Occipital lobe (tissue), 2 donors: Measurements from ENCODE around the gene TFF1. TPM values are rescaled to one million over a fixed set of nuclear protein-coding genes. Genes with fewer than 3 reads are reported as not detected.

Experiments
- DNase-seq: peaks from one replicate; lab custom pipeline; 2025; lab: John Stamatoyannopoulos, UW
- total RNA-seq: library from RNA; depleted of rRNA; stranded (reverse); fragments of >200 nt; gene quantifications from one replicate; pipeline ENCODE4 v1.2.3, GENCODE V29; 2014

The TFF1 gene
- total RNA-seq, 1 donor from 2014 or later, result not detected

DNA sequence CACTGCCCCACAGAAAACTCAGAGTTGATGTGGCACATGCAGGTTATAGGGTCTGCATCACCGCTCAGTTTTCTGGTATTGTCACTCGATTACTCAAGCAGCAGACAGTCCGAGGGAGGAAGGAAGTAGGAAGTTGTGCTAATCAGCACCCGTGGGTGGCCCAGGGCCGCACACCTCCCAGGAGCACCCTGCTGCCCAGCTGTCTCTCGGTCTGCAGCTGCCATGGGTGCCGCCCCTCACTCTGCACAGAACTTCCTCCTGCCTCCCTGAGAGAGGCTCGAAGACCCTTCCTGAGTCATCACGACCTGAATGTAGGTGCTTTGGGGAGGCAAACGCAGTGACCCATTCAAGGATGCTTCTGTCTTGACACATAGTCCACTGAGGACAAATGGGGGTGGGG lies 47.0 kb downstream of the TFF1 start:
- DNase-seq, result no peak

DNA sequence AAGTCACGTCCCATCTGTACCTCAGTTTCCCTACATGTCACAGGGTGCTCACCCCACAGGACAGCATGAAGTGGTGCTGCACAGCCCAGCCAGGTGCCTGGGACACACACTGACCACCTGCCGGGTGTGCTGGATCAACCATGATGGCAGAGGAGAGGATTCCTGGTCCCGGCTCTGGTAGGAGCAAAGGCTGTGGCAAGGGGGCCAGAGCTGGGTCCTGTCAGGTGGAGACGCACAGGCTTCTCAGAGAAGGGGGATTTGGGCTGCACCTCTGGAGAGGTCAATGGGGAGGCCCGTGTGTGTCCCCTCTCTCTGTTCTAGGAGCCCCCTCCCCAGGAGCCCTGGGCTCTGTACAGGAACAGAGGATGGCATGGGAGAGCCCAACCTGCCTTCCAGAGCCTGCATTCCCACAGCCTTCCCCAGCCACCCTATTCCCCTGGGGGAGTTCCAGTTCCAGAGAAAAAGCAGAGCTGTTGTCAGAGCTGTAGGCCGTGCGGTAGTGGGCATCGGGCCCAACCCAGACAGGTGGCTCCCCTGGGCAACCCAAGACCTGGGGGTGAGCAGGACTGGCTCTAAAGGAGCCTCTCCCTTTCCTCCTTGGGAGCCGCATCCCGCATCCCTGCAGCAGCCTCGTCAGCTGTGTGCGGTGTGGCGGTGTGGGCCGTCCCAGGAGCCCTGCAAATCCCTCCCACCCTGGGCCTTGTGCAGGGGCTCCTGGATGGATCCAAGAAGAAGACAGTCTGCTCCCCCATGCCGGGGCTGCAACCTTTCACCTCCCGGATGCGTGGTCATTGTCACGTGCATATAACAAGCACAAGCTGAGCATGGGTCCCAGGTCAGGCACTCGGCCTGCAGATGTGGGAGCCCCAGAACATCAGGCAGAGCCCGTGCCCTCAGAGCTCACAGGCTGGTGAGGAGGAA lies 48.2 kb downstream of the TFF1 start:
- no peak for DNase-seq

DNA sequence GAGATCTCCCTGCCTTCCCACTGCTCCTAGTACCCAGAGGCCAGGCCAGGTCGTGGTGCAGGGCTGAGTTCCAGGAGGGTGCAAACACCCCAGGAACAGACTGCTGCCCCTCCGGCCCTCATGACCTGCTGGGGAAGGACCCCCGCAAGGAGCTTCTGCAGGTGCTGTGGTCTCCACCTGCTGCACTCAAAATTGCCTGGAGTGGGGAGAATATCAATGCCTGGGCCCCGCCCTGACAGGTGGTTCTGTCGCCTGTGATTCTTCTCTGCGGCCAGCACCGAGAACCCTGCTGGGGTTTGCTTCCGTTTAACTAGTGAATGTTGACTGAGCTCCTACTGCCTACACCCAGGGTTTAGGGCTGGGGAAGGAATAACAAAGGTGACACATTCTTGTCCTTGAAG lies 49.0 kb downstream of the TFF1 start:
- no peak for DNase-seq

DNA sequence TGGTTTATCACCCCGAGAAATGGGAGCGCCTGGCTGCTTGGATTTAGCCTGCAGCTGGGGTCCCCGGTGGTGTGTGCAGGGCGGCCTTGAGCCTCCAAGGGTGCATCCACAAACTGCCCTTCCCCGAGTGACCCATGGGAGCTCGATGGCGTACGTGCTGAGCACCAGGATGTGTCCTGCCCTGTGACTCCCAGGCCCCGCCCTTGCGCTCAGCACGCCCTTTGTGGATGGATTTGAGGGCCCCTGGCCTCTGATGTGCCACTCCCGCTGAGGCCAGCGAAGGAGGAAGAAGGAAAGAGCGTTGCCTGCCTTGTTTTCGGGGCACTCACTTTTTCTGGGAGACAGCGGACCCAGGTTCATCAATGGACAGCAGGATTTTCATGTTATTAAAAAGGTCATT lies 49.4 kb downstream of the TFF1 start:
- DNase-seq, result no peak

DNA sequence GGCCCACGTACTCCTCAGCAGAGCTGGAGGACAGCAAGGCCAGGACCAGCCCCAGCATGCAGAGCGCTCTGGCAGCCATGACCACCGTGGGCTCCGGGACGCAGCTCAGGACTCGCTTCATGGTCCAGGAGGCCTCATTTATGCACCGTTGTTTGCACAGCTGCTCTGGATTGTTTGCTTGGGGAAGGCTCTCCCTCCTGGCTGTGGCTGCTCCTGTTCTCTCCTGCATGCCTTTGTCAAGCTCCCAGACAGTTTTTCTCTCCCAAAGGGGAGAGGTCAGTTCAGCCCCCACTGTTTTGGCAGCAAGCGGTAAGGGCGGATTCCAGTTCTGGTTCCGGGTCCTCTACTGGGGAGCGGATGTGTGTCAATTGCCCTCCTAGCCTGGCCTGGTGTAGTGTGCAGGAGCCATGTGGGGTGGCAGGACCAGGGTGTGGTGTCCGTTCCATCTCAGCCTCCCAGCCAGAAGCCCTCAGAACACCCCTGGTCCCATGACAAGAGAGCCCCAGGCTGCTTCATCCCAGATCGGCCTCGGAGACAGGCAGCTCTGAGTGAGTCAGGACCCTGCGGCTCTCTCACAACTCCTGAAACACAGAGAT lies 50.9 kb downstream of the TFF1 start, which contains the start of gene TFF3:
TSS of gene TFF3 (minus strand) at position 114 of the 596 bp plus-strand sequence. CDS start at position 79, 35 bp downstream.
- DNase-seq, result no peak

DNA sequence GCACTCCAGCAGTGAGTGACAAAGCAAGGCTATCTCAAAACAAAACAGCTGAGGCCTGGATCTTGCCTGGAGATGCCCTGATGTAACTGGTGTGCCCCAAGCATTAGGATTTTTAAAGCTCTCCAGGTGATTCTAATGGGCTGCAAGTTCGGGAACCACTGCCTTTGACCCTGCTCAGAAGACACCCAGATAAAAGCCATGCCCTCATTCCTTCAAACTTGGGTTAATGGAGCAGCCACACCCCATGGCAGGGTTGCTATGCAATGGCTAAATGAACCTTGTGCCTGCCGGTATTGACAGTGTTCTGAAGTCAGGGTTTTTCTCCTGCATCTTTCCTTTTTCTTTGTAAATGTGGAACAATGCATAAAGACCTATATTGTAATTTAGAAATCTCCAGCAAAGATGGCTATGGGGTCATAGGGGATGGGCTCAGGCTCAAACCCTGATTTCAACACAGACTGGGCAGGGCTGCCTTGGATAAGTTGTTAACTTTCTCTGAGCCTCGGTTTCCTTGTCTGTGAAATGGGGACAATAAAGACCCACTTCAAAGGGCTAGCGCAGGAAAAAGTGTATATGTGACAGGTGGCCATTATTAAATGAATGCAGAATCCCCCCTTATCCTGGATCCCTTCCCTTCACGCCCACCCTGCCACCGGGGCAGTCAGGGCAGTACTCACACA lies 51.6 kb downstream of the TFF1 start:
- DNase-seq, result no peak

DNA sequence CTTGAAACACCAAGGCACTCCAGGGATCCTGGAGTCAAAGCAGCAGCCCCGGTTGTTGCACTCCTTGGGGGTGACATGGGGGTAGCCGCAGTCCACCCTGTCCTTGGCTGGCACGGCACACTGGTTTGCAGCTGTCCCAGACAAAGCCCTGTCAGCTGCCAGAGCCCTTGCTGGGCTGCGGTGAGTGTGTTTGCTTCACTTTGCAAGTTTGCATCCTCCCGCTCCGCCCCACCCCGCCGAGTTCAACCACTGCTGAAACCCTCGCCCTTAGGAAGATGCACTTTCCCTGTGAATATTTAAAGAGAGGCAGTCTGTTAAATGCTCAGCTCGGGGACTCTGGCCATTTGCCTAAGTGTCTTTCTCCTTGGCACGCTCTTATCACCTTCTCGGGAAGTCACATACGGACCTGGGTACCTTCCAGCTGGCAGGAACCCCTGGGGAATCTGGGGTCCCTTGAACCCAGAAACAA lies 52.8 kb downstream of the TFF1 start:
- no peak for DNase-seq

DNA sequence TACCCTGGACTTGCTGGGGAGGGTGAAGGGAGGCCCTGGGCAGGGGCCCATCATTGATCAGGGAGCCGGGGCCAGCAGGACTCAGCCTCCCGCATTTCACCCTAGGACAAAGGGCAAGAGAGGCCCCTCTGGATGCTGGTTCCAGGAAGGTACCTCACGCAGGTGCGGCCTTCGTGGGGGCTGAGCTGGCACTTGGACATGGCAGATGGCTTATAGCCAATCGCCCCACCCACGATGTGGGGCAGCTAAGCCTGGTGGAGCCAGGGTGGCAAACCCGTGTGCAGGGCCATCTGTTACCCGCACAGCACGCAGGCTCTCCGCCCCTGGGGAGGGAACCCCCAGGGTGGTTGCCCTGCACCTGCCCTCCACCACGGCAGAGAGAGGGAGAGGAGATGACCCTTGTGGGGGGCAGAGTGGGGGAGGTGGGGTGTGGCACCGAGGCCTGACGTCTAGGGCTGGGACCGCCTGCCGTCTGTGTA lies 53.7 kb downstream of the TFF1 start:
- no peak for DNase-seq

Other genes with a start within 250 kb of the TFF1 start
- gene ABCG1, start 147.4 kb downstream of the TFF1 start, total RNA-seq, result 16.1 TPM
- gene TFF3, start 51.1 kb downstream of the TFF1 start, total RNA-seq, result not detected
- gene TFF2, start 15.5 kb downstream of the TFF1 start, total RNA-seq, result not detected
- not detected for gene TMPRSS3, start 29.5 kb upstream of the TFF1 start, total RNA-seq
- not detected for gene UBASH3A, start 37.4 kb upstream of the TFF1 start, total RNA-seq
- 0.16 TPM for gene RSPH1, start 129.7 kb upstream of the TFF1 start, total RNA-seq
- gene SLC37A1, start 147.3 kb upstream of the TFF1 start, total RNA-seq, result 24.5 TPM